ENCODE results near the gene TP53RK.

TP53RK gene

GRCh38 chr20:46690219-46691106, 1.2 kb upstream of the TP53RK start:
- H3K4me1 ChIP-seq (ENCODE audit: control insufficient read depth, insufficient read depth, low read length): peaks cover 10% of the 10 kb centered on the region
- peak overlapping the region; percentile 32 for H3K9ac ChIP-seq (ENCODE audit: low read depth, low read length)
- no peaks in the 10 kb centered on the region for H3K9me3 ChIP-seq (ENCODE audit: control insufficient read depth, insufficient read depth, low read length)
- no peaks in the 10 kb centered on the region for H3K27me3 ChIP-seq (ENCODE audit: control insufficient read depth, insufficient read depth, low read length)
- H3K36me3 ChIP-seq (ENCODE audit: control insufficient read depth, insufficient read depth, low read length): peaks cover 6% of the 10 kb centered on the region
- H3K4me3 ChIP-seq (ENCODE audit: low read depth, low read length): peak overlapping the region; percentile 60

- Histone ChIP-seq H3K9me3 (ENCODE audit: control insufficient read depth, insufficient read depth, low read length) (no peaks in the 10 kb centered on the region), H3K9ac (ENCODE audit: low read depth, low read length) (no peak overlapping the region), H3K27me3 (ENCODE audit: control insufficient read depth, insufficient read depth, low read length) (no peaks in the 10 kb centered on the region), H3K36me3 (ENCODE audit: control insufficient read depth, insufficient read depth, low read length) (peaks cover 10% of the 10 kb centered on the region), H3K4me1 (ENCODE audit: control insufficient read depth, insufficient read depth, low read length) (peaks cover 11% of the 10 kb centered on the region), H3K4me3 (ENCODE audit: low read depth, low read length) (peak overlapping the region; percentile 60)
Measured at GRCh38 chr20:46689754-46690085, 476 bp upstream of the TP53RK start.

GRCh38 chr20:46688151-46689081, 828 bp downstream of the TP53RK start:
- peaks cover 11% of the 10 kb centered on the region for H3K4me1 ChIP-seq (ENCODE audit: control insufficient read depth, insufficient read depth, low read length)
- no peaks in the 10 kb centered on the region for H3K27me3 ChIP-seq (ENCODE audit: control insufficient read depth, insufficient read depth, low read length)
- H3K9me3 ChIP-seq (ENCODE audit: control insufficient read depth, insufficient read depth, low read length): no peaks in the 10 kb centered on the region
- H3K36me3 ChIP-seq (ENCODE audit: control insufficient read depth, insufficient read depth, low read length): peaks cover 11% of the 10 kb centered on the region
- peak overlapping the region; percentile 88 for H3K9ac ChIP-seq (ENCODE audit: low read depth, low read length)
- peak overlapping the region; percentile 94 for H3K4me3 ChIP-seq (ENCODE audit: low read depth, low read length)

GRCh38 chr20:46683939-46684750, 5.1 kb downstream of the TP53RK start:
- Histone ChIP-seq H3K36me3 (ENCODE audit: control insufficient read depth, insufficient read depth, low read length) (peaks cover 20% of the 10 kb centered on the region), H3K9me3 (ENCODE audit: control insufficient read depth, insufficient read depth, low read length) (no peaks in the 10 kb centered on the region), H3K27me3 (ENCODE audit: control insufficient read depth, insufficient read depth, low read length) (no peaks in the 10 kb centered on the region), H3K4me1 (ENCODE audit: control insufficient read depth, insufficient read depth, low read length) (peaks cover 22% of the 10 kb centered on the region), H3K4me3 (ENCODE audit: low read depth, low read length) (peak overlapping the region; percentile 92), H3K9ac (ENCODE audit: low read depth, low read length) (peak overlapping the region; percentile 95)

DNA sequence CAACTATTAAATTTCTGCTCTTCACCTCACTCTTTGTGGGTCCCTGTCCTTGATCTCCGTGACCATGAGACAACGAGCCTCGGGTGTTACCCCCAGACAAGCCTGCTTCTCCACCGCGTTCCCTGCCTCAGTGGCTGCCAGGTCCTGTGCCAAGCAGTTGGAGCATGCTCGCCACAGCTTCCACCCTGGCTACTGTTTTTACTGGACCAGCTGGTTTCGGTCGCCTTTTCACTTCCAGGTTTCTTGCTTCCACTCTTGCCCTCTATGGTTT, 5.6 kb downstream of the TP53RK start:
- Histone ChIP-seq H3K9ac (ENCODE audit: low read depth, low read length) (peak overlapping the region; percentile 95), H3K27me3 (ENCODE audit: control insufficient read depth, insufficient read depth, low read length) (no peaks in the 10 kb centered on the region), H3K36me3 (ENCODE audit: control insufficient read depth, insufficient read depth, low read length) (peaks cover 20% of the 10 kb centered on the region), H3K4me1 (ENCODE audit: control insufficient read depth, insufficient read depth, low read length) (peaks cover 22% of the 10 kb centered on the region), H3K9me3 (ENCODE audit: control insufficient read depth, insufficient read depth, low read length) (no peaks in the 10 kb centered on the region), H3K4me3 (ENCODE audit: low read depth, low read length) (peak overlapping the region; percentile 92)

- H3K9ac ChIP-seq (ENCODE audit: low read depth, low read length): peak overlapping the region; percentile 95
Measured at GRCh38 chr20:46683011-46683667, 6.1 kb downstream of the TP53RK start.

DNA sequence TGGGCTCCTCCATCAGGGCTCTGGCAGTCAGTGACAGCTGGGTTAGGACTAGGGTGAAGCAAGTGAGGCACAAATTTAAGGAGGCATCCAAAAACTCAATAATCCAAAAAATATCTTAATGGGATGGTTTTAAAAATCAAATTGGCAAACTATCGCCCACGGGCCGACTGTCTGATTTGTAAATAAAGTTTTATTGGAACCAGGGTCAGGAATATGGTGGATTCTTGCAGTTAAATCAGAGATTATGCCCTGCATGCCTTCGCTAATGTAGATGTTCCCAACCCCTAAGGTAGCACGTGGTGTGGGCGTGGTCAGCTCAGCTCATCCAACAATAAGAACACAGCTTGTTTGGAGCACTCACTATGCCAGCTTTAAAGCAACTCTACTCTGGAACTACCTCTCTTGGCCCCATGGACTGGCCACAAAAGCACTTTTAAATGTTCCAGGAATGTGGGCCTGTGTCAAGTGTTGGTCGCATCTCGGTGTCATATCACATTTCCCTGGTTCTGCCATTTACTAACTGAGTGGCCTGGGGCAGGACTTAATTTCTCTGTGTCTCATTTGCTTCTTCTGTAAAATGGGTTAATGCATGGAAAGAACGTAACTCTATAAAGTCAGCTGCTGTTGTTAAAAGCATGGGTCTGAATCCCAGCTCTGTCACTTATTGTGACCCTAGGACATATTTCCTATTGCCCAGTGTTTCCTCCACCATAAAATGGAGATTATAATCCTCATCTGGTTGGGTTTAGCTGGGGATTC, 7.0 kb downstream of the TP53RK start:
- no peaks in the 10 kb centered on the region for H3K9me3 ChIP-seq (ENCODE audit: control insufficient read depth, insufficient read depth, low read length)
- peaks cover 20% of the 10 kb centered on the region for H3K36me3 ChIP-seq (ENCODE audit: control insufficient read depth, insufficient read depth, low read length)
- no peak overlapping the region for H3K9ac ChIP-seq (ENCODE audit: low read depth, low read length)
- peak overlapping the region; percentile 92 for H3K4me3 ChIP-seq (ENCODE audit: low read depth, low read length)
- H3K4me1 ChIP-seq (ENCODE audit: control insufficient read depth, insufficient read depth, low read length): peaks cover 19% of the 10 kb centered on the region
- no peaks in the 10 kb centered on the region for H3K27me3 ChIP-seq (ENCODE audit: control insufficient read depth, insufficient read depth, low read length)

More at GRCh38 chr20:46683011-46683667, 6.1 kb downstream of the TP53RK start:
- Histone ChIP-seq H3K27me3 (ENCODE audit: control insufficient read depth, insufficient read depth, low read length) (no peaks in the 10 kb centered on the region), H3K9me3 (ENCODE audit: control insufficient read depth, insufficient read depth, low read length) (no peaks in the 10 kb centered on the region), H3K4me3 (ENCODE audit: low read depth, low read length) (peak overlapping the region; percentile 92), H3K4me1 (ENCODE audit: control insufficient read depth, insufficient read depth, low read length) (peaks cover 19% of the 10 kb centered on the region), H3K36me3 (ENCODE audit: control insufficient read depth, insufficient read depth, low read length) (peaks cover 20% of the 10 kb centered on the region)

- H3K4me3 ChIP-seq (ENCODE audit: low read depth, low read length): no peak overlapping the region
Measured at GRCh38 chr20:46681032-46681854, 8.0 kb downstream of the TP53RK start.

GRCh38 chr20:46680684-46681031, 8.6 kb downstream of the TP53RK start:
- Histone ChIP-seq H3K36me3 (ENCODE audit: control insufficient read depth, insufficient read depth, low read length) (peaks cover 16% of the 10 kb centered on the region), H3K4me3 (ENCODE audit: low read depth, low read length) (no peak overlapping the region), H3K9ac (ENCODE audit: low read depth, low read length) (no peak overlapping the region), H3K9me3 (ENCODE audit: control insufficient read depth, insufficient read depth, low read length) (no peaks in the 10 kb centered on the region), H3K27me3 (ENCODE audit: control insufficient read depth, insufficient read depth, low read length) (no peaks in the 10 kb centered on the region), H3K4me1 (ENCODE audit: control insufficient read depth, insufficient read depth, low read length) (peaks cover 19% of the 10 kb centered on the region)

More at GRCh38 chr20:46681032-46681854, 8.0 kb downstream of the TP53RK start:
- Histone ChIP-seq H3K27me3 (ENCODE audit: control insufficient read depth, insufficient read depth, low read length) (no peaks in the 10 kb centered on the region), H3K4me1 (ENCODE audit: control insufficient read depth, insufficient read depth, low read length) (peaks cover 19% of the 10 kb centered on the region), H3K36me3 (ENCODE audit: control insufficient read depth, insufficient read depth, low read length) (peaks cover 16% of the 10 kb centered on the region), H3K9me3 (ENCODE audit: control insufficient read depth, insufficient read depth, low read length) (no peaks in the 10 kb centered on the region), H3K9ac (ENCODE audit: low read depth, low read length) (no peak overlapping the region)

- Histone ChIP-seq H3K4me1 (ENCODE audit: control insufficient read depth, insufficient read depth, low read length) (peaks cover 21% of the 10 kb centered on the region), H3K36me3 (ENCODE audit: control insufficient read depth, insufficient read depth, low read length) (peaks cover 9% of the 10 kb centered on the region), H3K4me3 (ENCODE audit: low read depth, low read length) (no peak overlapping the region), H3K9me3 (ENCODE audit: control insufficient read depth, insufficient read depth, low read length) (no peaks in the 10 kb centered on the region), H3K27me3 (ENCODE audit: control insufficient read depth, insufficient read depth, low read length) (no peaks in the 10 kb centered on the region), H3K9ac (ENCODE audit: low read depth, low read length) (no peak overlapping the region)
Measured at GRCh38 chr20:46678516-46678915, 10.7 kb downstream of the TP53RK start.

All from iPS-15b (cell line).